Subcutaneous adipose tissue (tissue), 4 donors: Measurements from ENCODE around the gene SH2D7. TPM values are rescaled to one million over a fixed set of nuclear protein-coding genes. Genes with fewer than 3 reads are reported as not detected.

Source experiments
- total RNA-seq, 4 donors: library from RNA; depleted of rRNA; stranded (reverse); fragments of >200 nt; gene quantifications; one replicate each; pipeline ENCODE4 v1.1.0, GENCODE V29; 2016
- TF ChIP-seq, protein P1 (sequence below): fragments of 450-650 bp; IDR thresholded peaks from one replicate; pipeline ENCODE4 v1.5.1; 2016; ENCODE audit warnings: low read depth, mild to moderate bottlenecking, control low read depth, antibody characterized with exemption, moderate library complexity

The SH2D7 gene
- total RNA-seq, 4 donors from 2014 or later = not detected

DNA sequence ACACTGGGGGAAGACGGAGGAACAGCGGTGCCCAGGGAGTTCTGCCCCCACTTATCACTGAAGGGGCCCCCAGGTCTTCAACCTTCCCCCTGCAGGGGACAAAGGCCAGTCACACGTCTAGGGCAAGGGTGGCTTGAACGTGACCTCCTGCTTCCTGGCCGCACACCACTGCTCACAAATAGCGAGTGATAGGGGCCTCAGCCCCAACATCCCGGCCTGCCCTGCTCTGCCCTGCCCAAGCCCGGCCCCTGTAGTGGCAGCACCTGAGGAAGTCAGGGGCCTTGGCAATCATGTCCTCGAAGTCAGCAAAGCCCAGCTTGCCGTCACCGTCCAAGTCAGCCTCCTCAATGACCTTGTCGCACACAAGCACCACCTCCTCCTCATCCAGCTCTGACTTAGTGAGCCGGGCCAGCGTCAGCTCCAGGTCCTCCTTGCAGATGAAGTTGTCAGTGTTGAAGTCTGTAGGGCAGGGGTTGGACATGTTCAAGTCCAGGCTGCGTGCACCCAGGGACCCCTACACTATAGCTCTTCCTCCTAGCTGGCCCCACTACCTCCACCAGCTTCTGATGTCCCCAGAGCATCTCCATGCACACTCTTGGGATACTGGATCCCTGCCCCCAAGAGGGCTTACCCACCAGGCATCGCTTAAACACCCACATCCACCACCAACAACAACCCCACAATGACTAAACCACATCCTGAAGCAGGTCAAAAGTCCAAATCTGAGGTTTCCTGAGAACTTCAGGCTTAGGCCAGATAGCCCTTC is 13.3 kb downstream of the SH2D7 start:
- TF ChIP-seq, protein P1, sequence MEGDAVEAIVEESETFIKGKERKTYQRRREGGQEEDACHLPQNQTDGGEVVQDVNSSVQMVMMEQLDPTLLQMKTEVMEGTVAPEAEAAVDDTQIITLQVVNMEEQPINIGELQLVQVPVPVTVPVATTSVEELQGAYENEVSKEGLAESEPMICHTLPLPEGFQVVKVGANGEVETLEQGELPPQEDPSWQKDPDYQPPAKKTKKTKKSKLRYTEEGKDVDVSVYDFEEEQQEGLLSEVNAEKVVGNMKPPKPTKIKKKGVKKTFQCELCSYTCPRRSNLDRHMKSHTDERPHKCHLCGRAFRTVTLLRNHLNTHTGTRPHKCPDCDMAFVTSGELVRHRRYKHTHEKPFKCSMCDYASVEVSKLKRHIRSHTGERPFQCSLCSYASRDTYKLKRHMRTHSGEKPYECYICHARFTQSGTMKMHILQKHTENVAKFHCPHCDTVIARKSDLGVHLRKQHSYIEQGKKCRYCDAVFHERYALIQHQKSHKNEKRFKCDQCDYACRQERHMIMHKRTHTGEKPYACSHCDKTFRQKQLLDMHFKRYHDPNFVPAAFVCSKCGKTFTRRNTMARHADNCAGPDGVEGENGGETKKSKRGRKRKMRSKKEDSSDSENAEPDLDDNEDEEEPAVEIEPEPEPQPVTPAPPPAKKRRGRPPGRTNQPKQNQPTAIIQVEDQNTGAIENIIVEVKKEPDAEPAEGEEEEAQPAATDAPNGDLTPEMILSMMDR = no peak

DNA sequence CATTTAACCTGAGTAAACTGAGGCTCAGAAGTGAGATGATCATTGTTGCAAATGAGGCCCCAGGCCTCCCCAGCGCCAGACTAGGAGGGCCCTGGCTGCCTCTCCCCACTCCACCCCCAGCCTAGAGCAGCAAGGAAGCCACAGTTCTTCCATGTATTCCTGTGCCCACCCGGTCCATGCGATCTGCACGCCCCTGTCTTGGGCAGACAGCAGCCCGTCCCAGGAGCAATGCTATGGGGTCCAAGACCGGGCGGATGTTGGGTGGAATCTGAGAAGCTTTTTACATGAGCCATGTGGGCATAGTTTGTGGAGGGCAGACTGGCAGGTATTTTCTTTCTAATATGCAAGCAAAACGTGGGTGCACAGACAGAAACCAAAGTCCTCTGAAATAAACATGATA is 15.1 kb downstream of the SH2D7 start:
- TF ChIP-seq, protein P1 = no peak

DNA sequence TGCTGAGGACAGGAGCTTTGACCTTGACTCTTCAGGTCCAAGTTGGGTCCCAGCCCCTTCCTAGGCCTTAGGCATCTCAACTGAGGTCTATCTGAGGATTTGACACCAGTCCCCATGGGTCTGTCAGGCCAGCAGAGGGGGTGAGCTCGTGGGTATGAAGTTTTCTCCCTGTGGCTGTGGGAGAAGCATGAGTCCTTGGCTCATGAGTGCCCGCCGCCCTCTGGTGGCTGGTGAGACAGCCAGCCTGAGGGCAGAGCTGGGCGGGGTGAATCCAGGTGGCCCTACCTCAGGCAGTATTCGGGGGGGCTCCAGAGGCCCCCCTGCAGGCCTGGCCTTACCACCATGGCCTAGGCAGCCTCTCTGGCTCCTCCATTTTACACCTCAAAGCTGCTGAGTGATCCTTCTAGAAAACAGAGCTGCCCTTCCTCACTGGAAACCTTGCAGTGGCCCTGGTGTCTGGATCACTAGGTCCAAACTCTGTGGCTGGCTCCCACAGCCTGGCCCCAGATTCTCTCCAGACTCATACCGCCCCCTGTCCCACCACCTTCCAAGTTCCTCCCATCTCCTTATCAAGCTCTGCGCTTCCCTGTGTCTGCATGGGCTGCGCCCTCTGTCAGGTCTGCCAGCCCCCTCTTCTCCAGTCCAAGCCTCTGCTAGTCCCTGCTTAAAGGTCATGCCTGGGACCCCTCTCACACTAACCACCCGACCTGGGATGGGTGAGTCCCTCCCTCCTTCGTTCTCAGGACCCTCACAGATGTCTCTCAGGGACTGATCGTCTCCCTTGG is 16.1 kb downstream of the SH2D7 start:
- TF ChIP-seq, protein P1 = no peak

DNA sequence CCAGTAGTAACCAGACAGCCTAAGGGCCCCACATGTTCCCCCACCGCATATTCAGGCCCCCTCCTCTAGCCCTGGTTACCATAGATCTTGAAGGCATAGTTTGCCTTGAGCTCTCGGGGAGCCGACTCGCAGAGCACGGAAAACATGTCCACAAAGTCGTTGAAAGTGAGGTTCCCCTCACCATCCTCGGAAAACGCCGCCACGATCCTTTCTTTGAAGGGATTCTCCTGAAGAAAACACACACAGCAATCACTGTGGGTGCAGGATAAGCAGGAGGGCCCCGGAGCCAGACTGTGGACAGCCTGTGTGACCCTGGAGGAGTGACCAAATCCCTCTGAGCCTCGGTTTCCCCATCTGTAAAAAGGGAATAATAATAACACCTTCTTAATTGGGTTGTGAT is 16.8 kb downstream of the SH2D7 start:
- TF ChIP-seq, protein P1 = no peak

DNA sequence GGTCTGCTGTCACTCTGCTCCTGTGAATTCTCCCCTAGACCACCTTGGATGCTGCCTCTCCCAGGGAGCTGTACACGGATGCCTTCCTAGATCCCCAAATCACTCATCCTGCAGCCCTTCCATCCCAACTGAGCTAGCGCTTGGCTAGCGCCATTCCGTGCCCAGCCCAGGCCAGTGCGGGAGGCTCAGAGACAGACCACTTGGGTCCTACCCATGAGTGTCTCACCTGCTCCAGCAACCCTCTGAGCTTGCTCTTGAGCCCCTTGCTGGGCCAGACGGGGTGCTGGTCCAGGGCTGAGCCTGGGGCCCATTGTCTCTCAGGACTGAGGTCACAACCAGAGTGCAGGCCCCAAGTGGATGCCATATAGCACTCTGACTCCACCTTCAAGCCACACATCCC is 17.7 kb downstream of the SH2D7 start:
- TF ChIP-seq, protein P1 = no peak

DNA sequence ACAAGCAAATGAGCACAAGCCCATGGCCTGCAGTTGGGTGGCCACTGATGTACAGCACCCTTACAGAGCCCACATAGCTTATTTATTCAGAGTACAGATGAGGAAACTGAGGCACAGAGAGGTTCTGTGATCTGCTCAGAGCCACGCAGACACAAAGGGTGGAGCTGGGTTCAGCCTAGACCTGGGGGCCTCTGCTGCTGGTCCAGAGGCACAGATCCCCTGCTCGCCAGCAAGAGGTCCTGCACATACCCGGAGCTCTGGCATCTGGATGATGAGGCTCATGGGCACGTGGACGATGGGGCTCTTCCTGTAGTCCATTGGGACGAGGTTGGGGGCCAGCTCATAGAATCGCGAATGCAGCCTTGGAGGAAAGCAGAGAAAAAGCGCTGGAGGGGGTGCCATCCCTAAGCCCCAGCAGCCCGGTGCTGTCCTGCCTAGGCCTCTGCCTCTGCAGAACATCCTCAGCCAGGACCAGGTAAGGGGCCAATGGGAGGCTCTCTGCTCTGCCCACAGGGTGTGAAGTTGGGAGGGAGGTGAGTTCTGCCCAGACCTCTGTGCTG is 18.6 kb downstream of the SH2D7 start:
- TF ChIP-seq, protein P1 = no peak

DNA sequence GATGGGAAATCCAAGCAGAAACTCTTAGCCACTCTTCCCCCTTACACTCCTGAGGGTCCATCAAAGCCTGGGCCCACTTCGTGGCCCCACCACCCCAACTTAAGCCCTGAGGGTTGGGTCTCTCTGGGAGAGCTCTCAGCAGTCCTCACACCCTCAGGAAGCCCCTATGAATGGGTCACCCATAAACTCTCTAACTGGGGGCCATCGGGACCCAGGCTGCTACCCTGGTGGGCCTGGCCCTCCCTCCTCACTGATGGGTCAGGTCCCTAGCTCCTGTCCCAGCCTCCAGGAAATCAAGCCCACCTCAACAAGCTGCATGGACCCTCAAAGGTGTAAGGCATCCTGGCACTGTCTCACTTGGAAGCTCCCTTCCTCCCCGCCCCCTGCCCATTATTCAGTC is 19.4 kb downstream of the SH2D7 start:
- TF ChIP-seq, protein P1 = no peak
